HEK293 (cell line): Measurements from ENCODE around the gene CCBE1.

Experiments
- CTCF ChIA-PET: fragments of 350-600 bp; formaldehyde crosslinking; extraction: SDS; loops from one replicate; lab custom pipeline; 2021; ENCODE audit warnings: antibody characterized with exemption; lab: Yijun Ruan, JAX
- POLR2A ChIA-PET: fragments of 300-600 bp; formaldehyde crosslinking; extraction: SDS; loops from one replicate; lab custom pipeline; 2020; ENCODE audit warnings: antibody characterized with exemption, inconsistent platforms; lab: Yijun Ruan, JAX
- H3K27ac ChIP-seq: fragments of 200-500 bp; sonication (Bioruptor generic); 2 replicates; pipeline ENCODE4 v1.5.1; 2014; ENCODE audit warnings: low read depth, low read length, control low read depth, inconsistent platforms; ENCODE audit errors: extremely low read depth
- H3K36me3 ChIP-seq, 2 experiments: fragments of 200-500 bp in 1 of 2; sonication (Bioruptor generic) in 1 of 2; 1 replicate in 1 of 2; 2 replicates in 1 of 2; pipeline ENCODE4 v1.5.1; 2014 to 2017; ENCODE audit warnings: inconsistent platforms in 2 of 2, low read length in 2 of 2; ENCODE audit not compliant: control insufficient read depth in 2 of 2, insufficient read depth in 1 of 2
- H3K4me1 ChIP-seq: fragments of 200-500 bp; sonication (Bioruptor generic); 2 replicates; pipeline ENCODE4 v1.5.1; 2014; ENCODE audit warnings: mild to moderate bottlenecking, low read length, inconsistent platforms; ENCODE audit not compliant: control insufficient read depth, insufficient read depth
- H3K4me3 ChIP-seq: 2 replicates; pipeline ENCODE4 v1.5.1; 2011; ENCODE audit warnings: low read depth, mild to moderate bottlenecking, control low read depth, low read length, moderate library complexity
- H3K9me3 ChIP-seq: fragments of 200-500 bp; sonication (Bioruptor generic); 2 replicates; pipeline ENCODE4 v1.5.1; 2014; ENCODE audit warnings: low read depth, low read length, inconsistent platforms; ENCODE audit not compliant: control insufficient read depth, insufficient read depth
- BCL11A ChIP-seq: fragments of 450-650 bp; formaldehyde crosslinking; IDR thresholded peaks from 2 replicates; pipeline ENCODE4 v1.5.1; 2016; ENCODE audit warnings: low read depth, missing biosample characterization, missing genetic modification characterization
- BCL6B ChIP-seq: fragments of 450-650 bp; formaldehyde crosslinking; IDR thresholded peaks from 2 replicates; pipeline ENCODE4 v1.5.1; 2017; ENCODE audit warnings: missing biosample characterization, missing genetic modification characterization
- EGR2 ChIP-seq: fragments of 450-650 bp; formaldehyde crosslinking; IDR thresholded peaks from 2 replicates; pipeline ENCODE4 v1.5.1; 2016; ENCODE audit warnings: low read depth, missing biosample characterization, missing genetic modification characterization
- KLF8 ChIP-seq: fragments of 450-650 bp; formaldehyde crosslinking; IDR thresholded peaks from 2 replicates; pipeline ENCODE4 v1.5.1; 2016; ENCODE audit warnings: missing biosample characterization, missing genetic modification characterization
- PRDM4 ChIP-seq: fragments of 450-650 bp; formaldehyde crosslinking; IDR thresholded peaks from 2 replicates; pipeline ENCODE4 v1.5.1; 2017; ENCODE audit warnings: missing biosample characterization, missing genetic modification characterization
- REPIN1 ChIP-seq: fragments of 450-650 bp; formaldehyde crosslinking; IDR thresholded peaks from 2 replicates; pipeline ENCODE4 v1.5.1; 2017; ENCODE audit warnings: missing biosample characterization, missing genetic modification characterization, low read depth
- SCRT2 ChIP-seq: fragments of 450-650 bp; formaldehyde crosslinking; IDR thresholded peaks from 2 replicates; pipeline ENCODE4 v1.5.1; 2016; ENCODE audit warnings: missing biosample characterization, missing genetic modification characterization
- ZBTB1 ChIP-seq: fragments of 450-650 bp; formaldehyde crosslinking; IDR thresholded peaks from 2 replicates; pipeline ENCODE4 v1.5.1; 2016; ENCODE audit warnings: missing biosample characterization, missing genetic modification characterization
- ZBTB49 ChIP-seq: fragments of 450-650 bp; formaldehyde crosslinking; IDR thresholded peaks from 2 replicates; pipeline ENCODE4 v1.5.1; 2016; ENCODE audit warnings: missing biosample characterization, missing genetic modification characterization, low read depth
- ZBTB6 ChIP-seq: fragments of 450-650 bp; formaldehyde crosslinking; IDR thresholded peaks from 2 replicates; pipeline ENCODE4 v1.5.1; 2017; ENCODE audit warnings: missing biosample characterization, missing genetic modification characterization
- ZEB2 ChIP-seq: fragments of 450-650 bp; formaldehyde crosslinking; IDR thresholded peaks from 2 replicates; pipeline ENCODE4 v1.5.1; 2016; ENCODE audit warnings: missing biosample characterization, missing genetic modification characterization
- ZFP69B ChIP-seq: fragments of 450-650 bp; formaldehyde crosslinking; IDR thresholded peaks from 2 replicates; pipeline ENCODE4 v1.5.1; 2016; ENCODE audit warnings: missing biosample characterization, missing genetic modification characterization
- ZNF146 ChIP-seq: fragments of 450-650 bp; formaldehyde crosslinking; IDR thresholded peaks from 2 replicates; pipeline ENCODE4 v1.5.1; 2016; ENCODE audit warnings: missing biosample characterization, missing genetic modification characterization
- ZNF184 ChIP-seq: fragments of 450-650 bp; IDR thresholded peaks from 2 replicates; pipeline ENCODE4 v1.5.1; 2018; ENCODE audit warnings: missing biosample characterization, mild to moderate bottlenecking, missing genetic modification characterization
- ZNF202 ChIP-seq: fragments of 450-650 bp; formaldehyde crosslinking; IDR thresholded peaks from 2 replicates; pipeline ENCODE4 v1.5.1; 2016; ENCODE audit warnings: missing biosample characterization, missing genetic modification characterization, borderline replicate concordance
- ZNF211 ChIP-seq: fragments of 450-650 bp; formaldehyde crosslinking; IDR thresholded peaks from 2 replicates; pipeline ENCODE4 v1.5.1; 2016; ENCODE audit warnings: low read depth, missing biosample characterization, missing genetic modification characterization
- ZNF24 ChIP-seq: fragments of 450-650 bp; formaldehyde crosslinking; IDR thresholded peaks from 2 replicates; pipeline ENCODE4 v1.5.1; 2016; ENCODE audit warnings: missing biosample characterization, missing genetic modification characterization
- ZNF248 ChIP-seq: fragments of 450-650 bp; formaldehyde crosslinking; IDR thresholded peaks from 2 replicates; pipeline ENCODE4 v1.5.1; 2017; ENCODE audit warnings: missing biosample characterization, missing genetic modification characterization
- ZNF266 ChIP-seq: fragments of 450-650 bp; formaldehyde crosslinking; IDR thresholded peaks from 2 replicates; pipeline ENCODE4 v1.5.1; 2016; ENCODE audit warnings: missing biosample characterization, missing genetic modification characterization, low read depth
- ZNF335 ChIP-seq: fragments of 450-650 bp; formaldehyde crosslinking; conservative IDR thresholded peaks from 2 replicates; pipeline ENCODE4 v1.5.1; 2016; ENCODE audit warnings: missing biosample characterization, missing genetic modification characterization
- ZNF473 ChIP-seq: fragments of 450-650 bp; formaldehyde crosslinking; IDR thresholded peaks from 2 replicates; pipeline ENCODE4 v1.5.1; 2017; ENCODE audit warnings: missing biosample characterization, missing genetic modification characterization
- ZNF510 ChIP-seq: fragments of 450-650 bp; formaldehyde crosslinking; IDR thresholded peaks from 2 replicates; pipeline ENCODE4 v1.5.1; 2018; ENCODE audit warnings: mild to moderate bottlenecking, missing genetic modification characterization, missing biosample characterization; ENCODE audit not compliant: insufficient replicate concordance
- ZNF571 ChIP-seq: fragments of 450-650 bp; formaldehyde crosslinking; IDR thresholded peaks from 2 replicates; pipeline ENCODE4 v1.5.0; 2017; ENCODE audit warnings: missing biosample characterization, missing genetic modification characterization
- ZNF580 ChIP-seq: fragments of 450-650 bp; formaldehyde crosslinking; IDR thresholded peaks from 2 replicates; pipeline ENCODE4 v1.5.1; 2016; ENCODE audit warnings: missing biosample characterization, missing genetic modification characterization
- ZNF600 ChIP-seq: fragments of 450-650 bp; formaldehyde crosslinking; IDR thresholded peaks from 2 replicates; pipeline ENCODE4 v1.5.1; 2016; ENCODE audit warnings: missing biosample characterization, missing genetic modification characterization
- ZNF624 ChIP-seq: fragments of 450-650 bp; formaldehyde crosslinking; IDR thresholded peaks from 2 replicates; pipeline ENCODE4 v1.5.1; 2017; ENCODE audit warnings: missing biosample characterization, missing genetic modification characterization
- ZNF837 ChIP-seq: fragments of 450-650 bp; formaldehyde crosslinking; IDR thresholded peaks from 2 replicates; pipeline ENCODE4 v1.5.1; 2016; ENCODE audit warnings: missing biosample characterization, missing genetic modification characterization
- ZNF843 ChIP-seq: fragments of 450-650 bp; formaldehyde crosslinking; IDR thresholded peaks from 2 replicates; pipeline ENCODE4 v1.5.1; 2016; ENCODE audit warnings: missing biosample characterization, missing genetic modification characterization
- ZXDB ChIP-seq: fragments of 450-650 bp; formaldehyde crosslinking; IDR thresholded peaks from 2 replicates; pipeline ENCODE4 v1.5.1; 2016; ENCODE audit warnings: missing biosample characterization, missing genetic modification characterization

Gene CCBE1

GRCh38 chr18:59697236-59697932 is at the start of gene CCBE1:
Gene CCBE1, minus strand, starts transcription at chr18:59697423.
- Histone ChIP-seq H3K9me3 (no peaks in the 10 kb centered on the region), H3K4me3 (peak within 1 kb of the TSS; percentile 63), H3K27ac (peak within 1 kb of the TSS; percentile 64; the same call in 1 of the 2 replicates), H3K36me3 (no peaks in the 10 kb centered on the region), H3K4me1 (peaks cover 9% of the 10 kb centered on the region; the same call in 1 of the 2 replicates)
- CTCF ChIA-PET = interaction anchor here (0.6 to 4.6 kb wide), 89 partner anchors 10 to 1839 kb away, joined by 3 to 64 read pairs (median 4); partner anchors contain the start of gene CPLX4
- POLR2A ChIA-PET = interaction anchor here (0.6 to 2.1 kb wide), 11 partner anchors 21 to 238 kb away, joined by 3 to 9 read pairs (median 4); partner anchors contain the start of gene PMAIP1
- TF ChIP-seq ZNF580 (tag by site-specific recombination) (no peak), ZNF473 (tag by site-specific recombination) (no peak), ZNF184 (tag by site-specific recombination) (no peak), KLF8 (tag by site-specific recombination) (peak; percentile 66; the same call in 1 of the 2 replicates), EGR2 (tag by site-specific recombination) (0 out of 2 replicates have a peak, but pooled peaks have one; percentile 1), ZBTB1 (tag by site-specific recombination) (no peak), ZNF843 (tag by site-specific recombination) (peak; percentile 14; the same call in 1 of the 2 replicates), ZFP69B (tag by site-specific recombination) (no peak), ZEB2 (tag by site-specific recombination) (peak; percentile 44; the same call in 1 of the 2 replicates), ZNF146 (tag by site-specific recombination) (no peak), REPIN1 (tag by site-specific recombination) (peak; percentile 72; the same call in 1 of the 2 replicates), PRDM4 (tag by site-specific recombination) (no peak), ZNF202 (tag by site-specific recombination) (no peak), ZBTB6 (0 out of 2 replicates have a peak, but pooled peaks have one; percentile 17), ZXDB (tag by site-specific recombination) (0 out of 2 replicates have a peak, but pooled peaks have one; percentile 53), ZNF600 (peak; percentile 94), ZNF335 (tag by site-specific recombination) (no peak), ZNF624 (tag by site-specific recombination) (no peak), SCRT2 (tag by site-specific recombination) (no peak), ZNF837 (no peak), ZNF266 (no peak), ZNF248 (tag by site-specific recombination) (no peak), ZNF510 (tag by site-specific recombination) (no peak), ZNF211 (tag by site-specific recombination) (no peak), BCL11A (tag by site-specific recombination) (no peak), BCL6B (tag by site-specific recombination) (no peak), ZBTB49 (tag by site-specific recombination) (no peak), ZNF24 (no peak), ZNF571 (tag by site-specific recombination) (no peak)
